22Rv1 (cell line): Measurements from ENCODE around the gene ENDOV.

ENCODE experiments used
- CTCF ChIP-seq: fragments of 450-650 bp; IDR thresholded peaks from 2 replicates; pipeline ENCODE4 v1.5.1; 2017; ENCODE audit warnings: mild to moderate bottlenecking
- ZFX ChIP-seq: fragments of 450-650 bp; IDR thresholded peaks from 2 replicates; pipeline ENCODE4 v1.6.1; 2017; ENCODE audit warnings: antibody characterized with exemption, borderline replicate concordance

DNA sequence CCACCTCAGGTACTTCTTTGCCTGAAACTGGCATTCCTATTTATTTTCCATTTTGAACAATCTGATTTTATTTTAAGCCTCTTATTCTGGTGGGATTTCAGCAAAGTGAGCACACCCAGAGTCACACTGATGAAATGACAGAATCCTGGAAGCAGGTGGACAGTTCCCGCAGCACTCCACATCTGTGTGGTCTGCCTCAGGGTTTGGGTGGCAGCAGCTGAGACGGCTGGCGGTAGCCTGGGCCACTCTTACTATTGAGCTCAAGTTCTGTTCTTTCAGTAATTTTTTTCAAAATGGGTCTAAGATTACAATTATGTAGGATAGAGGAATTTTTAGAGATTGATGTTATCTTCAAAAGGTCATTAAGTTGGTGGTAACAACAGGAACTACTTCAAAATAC is 32.5 kb upstream of the ENDOV start:
- no peak for TF ChIP-seq CTCF
- no peak for TF ChIP-seq ZFX
